ENCODE results near the gene TBL1X.

DNA sequence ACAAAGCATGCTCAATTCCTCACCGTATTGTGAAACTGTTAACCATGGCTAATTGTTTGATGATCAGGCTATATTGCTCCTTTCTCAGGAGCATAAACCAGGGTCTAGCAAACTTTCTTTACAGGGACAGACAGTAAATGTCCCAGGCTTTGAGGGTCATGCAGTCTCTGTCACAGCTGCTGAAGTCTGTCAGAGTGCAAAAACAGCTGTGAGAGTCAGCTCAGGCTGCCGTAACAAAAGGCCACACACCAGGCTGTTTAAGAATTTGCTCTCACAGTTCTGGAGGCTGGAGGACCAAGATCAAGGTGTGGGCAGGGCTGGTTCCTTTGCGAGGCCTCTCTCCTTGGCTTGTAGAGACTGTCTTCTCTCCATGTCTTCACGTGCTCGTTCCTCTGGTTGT is 225.2 kb downstream of the TBL1X start:
- TF ChIP-seq, protein P1, sequence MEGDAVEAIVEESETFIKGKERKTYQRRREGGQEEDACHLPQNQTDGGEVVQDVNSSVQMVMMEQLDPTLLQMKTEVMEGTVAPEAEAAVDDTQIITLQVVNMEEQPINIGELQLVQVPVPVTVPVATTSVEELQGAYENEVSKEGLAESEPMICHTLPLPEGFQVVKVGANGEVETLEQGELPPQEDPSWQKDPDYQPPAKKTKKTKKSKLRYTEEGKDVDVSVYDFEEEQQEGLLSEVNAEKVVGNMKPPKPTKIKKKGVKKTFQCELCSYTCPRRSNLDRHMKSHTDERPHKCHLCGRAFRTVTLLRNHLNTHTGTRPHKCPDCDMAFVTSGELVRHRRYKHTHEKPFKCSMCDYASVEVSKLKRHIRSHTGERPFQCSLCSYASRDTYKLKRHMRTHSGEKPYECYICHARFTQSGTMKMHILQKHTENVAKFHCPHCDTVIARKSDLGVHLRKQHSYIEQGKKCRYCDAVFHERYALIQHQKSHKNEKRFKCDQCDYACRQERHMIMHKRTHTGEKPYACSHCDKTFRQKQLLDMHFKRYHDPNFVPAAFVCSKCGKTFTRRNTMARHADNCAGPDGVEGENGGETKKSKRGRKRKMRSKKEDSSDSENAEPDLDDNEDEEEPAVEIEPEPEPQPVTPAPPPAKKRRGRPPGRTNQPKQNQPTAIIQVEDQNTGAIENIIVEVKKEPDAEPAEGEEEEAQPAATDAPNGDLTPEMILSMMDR (IDR thresholded peaks at IDR 0.05), result no peak
- TF ChIP-seq POLR2A (IDR thresholded peaks at IDR 0.05), result no peak
